Parathyroid adenoma (tissue), 2 donors: ENCODE data around the gene HNMT.

Experiments
- H2AFZ ChIP-seq: fragments of 300-600 bp; sonication (generic); one replicate; pipeline ENCODE4 v1.7.0; 2017; ENCODE audit warnings: antibody characterized with exemption, mild to moderate bottlenecking
- H3K27ac ChIP-seq: fragments of 300-600 bp; sonication (generic); one replicate; pipeline ENCODE4 v1.7.0; 2017
- H3K27me3 ChIP-seq: fragments of 300-600 bp; sonication (generic); one replicate; pipeline ENCODE4 v1.7.0; 2017; ENCODE audit warnings: low read length; ENCODE audit not compliant: control insufficient read depth, insufficient read depth
- H3K36me3 ChIP-seq: fragments of 300-600 bp; sonication (generic); one replicate; pipeline ENCODE4 v1.7.0; 2017; ENCODE audit warnings: low read length; ENCODE audit not compliant: control insufficient read depth, insufficient read depth
- H3K4me1 ChIP-seq: fragments of 300-600 bp; sonication (generic); one replicate; pipeline ENCODE4 v1.7.0; 2017; ENCODE audit warnings: control low read depth
- H3K4me2 ChIP-seq: fragments of 300-600 bp; sonication (generic); one replicate; pipeline ENCODE4 v1.7.0; 2017; ENCODE audit warnings: low read length
- H3K4me3 ChIP-seq: fragments of 300-600 bp; sonication (generic); one replicate; pipeline ENCODE4 v1.7.0; 2017; ENCODE audit warnings: low read depth, low read length
- H3K79me2 ChIP-seq: fragments of 300-600 bp; sonication (generic); one replicate; pipeline ENCODE4 v1.7.0; 2017; ENCODE audit warnings: control low read depth
- H3K9ac ChIP-seq: fragments of 300-600 bp; sonication (generic); one replicate; pipeline ENCODE4 v1.7.0; 2017; ENCODE audit warnings: mild to moderate bottlenecking
- H3K9me3 ChIP-seq: fragments of 300-600 bp; sonication (generic); one replicate; pipeline ENCODE4 v1.7.0; 2017; ENCODE audit warnings: low read length; ENCODE audit not compliant: control insufficient read depth
- TF ChIP-seq, protein P1 (sequence below): fragments of 300-600 bp; sonication (generic); IDR thresholded peaks from one replicate; pipeline ENCODE4 v1.7.0; 2017; ENCODE audit warnings: antibody characterized with exemption, mild to moderate bottlenecking
- donor health status: primary hyperparathyroidism.

The HNMT gene

DNA sequence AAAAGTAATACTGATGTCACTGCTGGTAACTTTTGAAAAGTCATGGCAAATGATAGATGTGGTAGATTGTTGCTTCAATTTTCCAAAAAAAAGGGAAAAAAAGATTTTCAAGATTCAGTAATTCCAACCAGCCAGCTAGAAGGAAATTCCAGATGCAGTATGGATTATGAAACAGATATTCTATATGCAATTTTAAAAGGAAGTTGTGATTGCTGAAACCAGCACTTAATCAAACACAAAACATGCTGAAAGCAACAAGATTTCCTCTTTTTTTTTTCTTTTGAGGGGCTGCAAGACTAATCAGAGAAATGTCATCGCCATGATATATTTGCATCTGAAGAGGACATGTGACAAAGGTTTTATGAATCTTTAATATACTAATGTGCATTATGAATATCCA is 5.1 kb upstream of the HNMT start:
- TF ChIP-seq, protein P1, sequence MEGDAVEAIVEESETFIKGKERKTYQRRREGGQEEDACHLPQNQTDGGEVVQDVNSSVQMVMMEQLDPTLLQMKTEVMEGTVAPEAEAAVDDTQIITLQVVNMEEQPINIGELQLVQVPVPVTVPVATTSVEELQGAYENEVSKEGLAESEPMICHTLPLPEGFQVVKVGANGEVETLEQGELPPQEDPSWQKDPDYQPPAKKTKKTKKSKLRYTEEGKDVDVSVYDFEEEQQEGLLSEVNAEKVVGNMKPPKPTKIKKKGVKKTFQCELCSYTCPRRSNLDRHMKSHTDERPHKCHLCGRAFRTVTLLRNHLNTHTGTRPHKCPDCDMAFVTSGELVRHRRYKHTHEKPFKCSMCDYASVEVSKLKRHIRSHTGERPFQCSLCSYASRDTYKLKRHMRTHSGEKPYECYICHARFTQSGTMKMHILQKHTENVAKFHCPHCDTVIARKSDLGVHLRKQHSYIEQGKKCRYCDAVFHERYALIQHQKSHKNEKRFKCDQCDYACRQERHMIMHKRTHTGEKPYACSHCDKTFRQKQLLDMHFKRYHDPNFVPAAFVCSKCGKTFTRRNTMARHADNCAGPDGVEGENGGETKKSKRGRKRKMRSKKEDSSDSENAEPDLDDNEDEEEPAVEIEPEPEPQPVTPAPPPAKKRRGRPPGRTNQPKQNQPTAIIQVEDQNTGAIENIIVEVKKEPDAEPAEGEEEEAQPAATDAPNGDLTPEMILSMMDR: no peak
- Histone ChIP-seq H3K4me2 (no peak overlapping the region), H3K27ac (no peak overlapping the region)

DNA sequence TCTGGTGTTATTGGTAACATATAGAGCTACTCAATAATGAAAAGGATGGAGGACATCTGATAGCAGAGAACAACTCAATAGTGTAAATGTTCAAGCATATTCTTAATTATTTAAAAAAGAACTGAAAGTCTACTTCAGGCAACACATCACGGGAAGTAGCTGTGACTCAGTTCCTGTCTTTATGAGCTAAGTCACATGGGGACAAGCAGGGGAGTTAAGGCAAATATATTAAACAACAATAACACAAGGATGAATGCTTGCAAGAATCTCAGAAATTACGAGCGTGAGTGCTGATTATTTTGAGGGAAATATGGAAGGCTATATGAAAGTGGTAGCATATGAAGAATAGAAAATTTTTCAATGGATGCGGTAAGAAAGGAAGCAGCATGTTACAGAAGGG is 4.0 kb upstream of the HNMT start:
- no peak overlapping the region for H2AFZ ChIP-seq
- H3K9me3 ChIP-seq: no peaks in the 10 kb centered on the region
- H3K36me3 ChIP-seq: no peaks in the 10 kb centered on the region
- no peak overlapping the region for H3K27ac ChIP-seq
- no peaks in the 10 kb centered on the region for H3K27me3 ChIP-seq
- peaks cover 6% of the 10 kb centered on the region for H3K4me1 ChIP-seq
- no peak overlapping the region for H3K4me2 ChIP-seq
- no peak overlapping the region for H3K4me3 ChIP-seq
- no peaks in the 10 kb centered on the region for H3K79me2 ChIP-seq
- TF ChIP-seq, protein P1: no peak
- H3K9ac ChIP-seq: no peak overlapping the region

More for the DNA sequence above, 5.1 kb upstream of the HNMT start:
- no peaks in the 10 kb centered on the region for H3K79me2 ChIP-seq
- no peak overlapping the region for H3K4me3 ChIP-seq
- H3K4me1 ChIP-seq: peaks cover 6% of the 10 kb centered on the region
- no peaks in the 10 kb centered on the region for H3K27me3 ChIP-seq
- H2AFZ ChIP-seq: no peak overlapping the region
- no peaks in the 10 kb centered on the region for H3K36me3 ChIP-seq
- no peak overlapping the region for H3K9ac ChIP-seq
- H3K9me3 ChIP-seq: no peaks in the 10 kb centered on the region

GRCh38 chr2:137961602-137962001 is 2.7 kb upstream of the HNMT start:
- H3K36me3 ChIP-seq: no peaks in the 10 kb centered on the region
- TF ChIP-seq, protein P1: no peak
- H3K9me3 ChIP-seq: no peaks in the 10 kb centered on the region
- H3K27ac ChIP-seq: no peak overlapping the region
- H3K4me1 ChIP-seq: peaks cover 6% of the 10 kb centered on the region
- H3K9ac ChIP-seq: no peak overlapping the region
- H3K27me3 ChIP-seq: no peaks in the 10 kb centered on the region
- H3K4me3 ChIP-seq: no peak overlapping the region
- no peaks in the 10 kb centered on the region for H3K79me2 ChIP-seq
- no peak overlapping the region for H2AFZ ChIP-seq
- no peak overlapping the region for H3K4me2 ChIP-seq

DNA sequence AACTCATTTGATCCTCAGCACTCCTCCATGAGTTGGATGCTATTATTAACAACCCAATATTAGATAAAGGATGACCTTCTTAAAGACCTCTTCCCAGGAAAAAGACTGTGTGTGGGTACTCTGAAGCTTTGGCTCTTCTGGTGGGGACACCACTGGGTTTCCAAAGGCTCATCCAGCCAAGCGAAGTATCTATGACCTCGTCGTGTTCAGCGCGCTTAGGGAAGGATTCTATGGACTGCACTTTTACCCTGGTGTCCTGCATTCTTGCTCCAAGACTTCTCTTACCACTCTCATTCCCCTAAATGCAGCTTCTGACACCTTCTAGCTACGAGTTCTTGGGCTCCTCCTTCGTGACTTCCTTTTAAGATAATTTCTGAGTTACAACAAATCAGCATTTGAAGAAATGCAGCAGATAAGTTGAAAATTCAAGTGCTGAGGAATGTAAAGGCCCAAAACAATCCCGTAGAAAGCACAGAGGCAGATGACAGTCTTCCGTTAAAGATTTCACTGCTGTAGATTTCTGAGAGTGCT is 673 bp upstream of the HNMT start:
- H3K9me3 ChIP-seq: no peaks in the 10 kb centered on the region
- TF ChIP-seq, protein P1: no peak
- peak overlapping the region; percentile 88 for H2AFZ ChIP-seq
- no peaks in the 10 kb centered on the region for H3K27me3 ChIP-seq
- peak overlapping the region; percentile 86 for H3K27ac ChIP-seq
- no peaks in the 10 kb centered on the region for H3K79me2 ChIP-seq
- H3K4me1 ChIP-seq: peaks cover 6% of the 10 kb centered on the region
- H3K9ac ChIP-seq: no peak overlapping the region
- peak overlapping the region; percentile 76 for H3K4me2 ChIP-seq
- H3K4me3 ChIP-seq: peak overlapping the region; percentile 56
- no peaks in the 10 kb centered on the region for H3K36me3 ChIP-seq

- Histone ChIP-seq H3K9ac (peak overlapping the region; percentile 33), H3K4me1 (peaks cover 6% of the 10 kb centered on the region)
- TF ChIP-seq, protein P1: no peak
Measured at GRCh38 chr2:137964859-137965459, 686 bp downstream of the HNMT start.

More at GRCh38 chr2:137964859-137965459, 686 bp downstream of the HNMT start:
- Histone ChIP-seq H3K79me2 (no peaks in the 10 kb centered on the region), H3K4me3 (peak overlapping the region; percentile 56), H3K4me2 (peak overlapping the region; percentile 76), H2AFZ (peak overlapping the region; percentile 88), H3K36me3 (no peaks in the 10 kb centered on the region), H3K27ac (peak overlapping the region; percentile 86), H3K27me3 (no peaks in the 10 kb centered on the region), H3K9me3 (no peaks in the 10 kb centered on the region)
